NB4 (cell line): Measurements from ENCODE around the gene THRA.
A peak's percentile ranks its signal among the peaks of the same experiment; 100 is the strongest.

ENCODE experiments used
- CTCF ChIP-seq: IDR thresholded peaks from one replicate; pipeline ENCODE4 v1.5.1; 2012; ENCODE audit warnings: low read depth, low read length
- POLR2A ChIP-seq: IDR thresholded peaks from 2 replicates; pipeline ENCODE4 v1.6.1; 2011; ENCODE audit warnings: mild to moderate bottlenecking; ENCODE audit not compliant: insufficient read length; ENCODE audit errors: extremely low read depth

- TF ChIP-seq CTCF = peak; percentile 93
- TF ChIP-seq POLR2A = no peak
These were observed 12.6 kb downstream of the THRA start for GRCh38 chr17:40075201-40075941.
